ENCODE results near the gene KDM5C.

The KDM5C gene

DNA sequence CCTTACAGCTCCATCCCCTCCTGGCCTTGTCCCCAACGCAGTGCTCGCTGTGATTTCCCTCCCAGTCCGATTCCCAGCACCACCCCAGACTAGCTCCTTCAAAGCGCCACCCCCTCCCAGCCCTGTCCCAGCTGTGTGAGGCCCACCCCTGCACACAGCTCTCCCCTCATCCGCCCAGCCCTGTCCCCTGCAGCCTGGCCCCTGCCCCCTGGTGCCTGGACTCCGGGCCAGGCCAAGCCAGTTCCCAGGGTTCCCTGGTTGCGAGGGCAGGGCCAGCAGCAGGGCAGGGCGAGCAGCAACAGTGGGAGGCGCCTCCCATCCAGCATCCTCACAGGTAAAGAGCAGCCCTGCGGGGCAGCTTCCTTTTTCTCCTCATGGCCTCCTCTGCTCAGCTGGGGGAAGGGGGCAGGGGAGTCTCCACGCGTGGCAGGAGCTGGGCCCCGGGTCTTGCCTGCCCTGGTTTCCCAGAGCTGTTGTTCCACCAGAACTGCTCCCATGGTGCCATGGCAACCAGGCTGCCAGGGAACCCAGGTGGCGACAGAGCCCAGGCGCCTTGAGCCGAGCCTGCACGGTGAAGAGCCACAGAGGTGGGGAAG lies 31.5 kb upstream of the KDM5C start:
- H3K27ac Mint-ChIP-seq = no peak overlapping the region
- H3K36me3 Mint-ChIP-seq (ENCODE audit: low read depth) = no peaks in the 10 kb centered on the region
- peaks cover 3% of the 10 kb centered on the region for H3K27me3 Mint-ChIP-seq (ENCODE audit: low read depth)
- H3K4me1 Mint-ChIP-seq (ENCODE audit: low read depth) = peaks cover 3% of the 10 kb centered on the region
- H3K9me3 Mint-ChIP-seq = no peaks in the 10 kb centered on the region
- no peak overlapping the region for H3K4me3 Mint-ChIP-seq

DNA sequence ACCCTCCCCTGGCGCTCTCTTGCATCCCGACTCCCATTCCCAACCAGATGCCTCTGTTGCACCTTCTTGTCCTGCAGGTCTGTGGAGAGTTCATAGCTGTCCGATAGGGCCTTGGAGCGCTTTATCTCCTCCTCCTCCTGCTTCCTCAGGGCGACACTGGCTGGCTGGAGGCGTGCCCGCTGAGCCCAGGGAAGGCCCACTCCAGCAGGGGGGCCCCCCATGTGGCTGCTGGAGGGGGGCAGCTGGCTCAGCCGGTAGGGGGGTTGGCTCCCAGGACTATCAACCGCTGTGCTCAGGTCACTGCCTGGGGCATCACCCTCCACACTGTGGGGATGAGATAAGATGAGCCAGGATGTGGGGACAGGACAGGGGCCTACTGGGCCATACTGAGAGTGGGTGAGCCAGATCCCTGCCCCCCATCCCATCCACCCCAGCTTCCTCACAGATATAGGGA lies 30.8 kb upstream of the KDM5C start:
- Mint-ChIP-seq H3K4me1 (ENCODE audit: low read depth) (no peaks in the 10 kb centered on the region), H3K36me3 (ENCODE audit: low read depth) (no peaks in the 10 kb centered on the region), H3K27me3 (ENCODE audit: low read depth) (no peaks in the 10 kb centered on the region), H3K4me3 (no peak overlapping the region), H3K9me3 (no peaks in the 10 kb centered on the region), H3K27ac (no peak overlapping the region)

DNA sequence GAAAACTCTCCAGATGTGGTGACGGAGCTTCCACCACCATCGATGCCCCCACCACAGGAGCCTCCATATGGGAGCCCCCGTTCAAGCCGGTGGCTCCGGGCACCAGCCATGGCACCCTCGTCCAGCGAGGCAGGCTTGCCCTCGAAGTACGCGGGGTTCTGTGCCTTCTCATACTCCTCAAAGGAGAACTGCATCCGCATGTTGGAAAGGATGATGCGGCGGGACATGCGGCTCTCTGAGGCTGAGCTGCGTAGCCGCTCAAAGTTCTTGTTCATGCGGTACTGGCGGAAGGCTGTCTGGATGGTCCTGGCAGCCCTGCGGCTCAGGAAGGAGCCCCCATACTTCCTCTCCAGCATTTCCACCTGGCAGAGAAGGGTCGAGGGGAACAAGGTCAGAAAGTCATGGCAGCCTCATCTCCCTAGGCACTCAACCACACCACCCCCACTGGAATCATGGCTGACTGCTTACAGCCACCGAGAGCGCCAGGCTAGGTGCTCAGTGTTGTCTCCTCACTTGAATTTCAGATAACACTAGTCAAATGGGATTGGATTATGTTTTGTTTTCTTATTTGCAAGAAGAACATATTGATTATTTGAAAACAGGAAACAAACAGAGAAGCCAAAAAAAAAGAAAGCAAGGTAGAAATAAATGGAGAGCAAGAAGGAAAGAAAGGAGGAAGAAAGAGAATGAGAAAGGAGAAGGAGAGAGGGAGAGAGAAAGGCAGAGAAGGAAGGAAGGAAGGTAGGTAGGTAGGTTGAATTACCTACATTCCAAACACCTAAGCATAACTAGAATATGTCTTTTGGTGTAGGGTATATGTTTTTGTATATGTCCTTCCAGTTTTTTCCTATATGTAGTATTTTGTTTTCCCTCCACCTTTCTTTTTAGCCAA lies 29.8 kb upstream of the KDM5C start:
- H3K36me3 Mint-ChIP-seq (ENCODE audit: low read depth) = no peaks in the 10 kb centered on the region
- H3K27ac Mint-ChIP-seq = no peak overlapping the region
- H3K4me1 Mint-ChIP-seq (ENCODE audit: low read depth) = no peaks in the 10 kb centered on the region
- H3K9me3 Mint-ChIP-seq = no peaks in the 10 kb centered on the region
- no peaks in the 10 kb centered on the region for H3K27me3 Mint-ChIP-seq (ENCODE audit: low read depth)
- no peak overlapping the region for H3K4me3 Mint-ChIP-seq

- H3K9me3 Mint-ChIP-seq = no peaks in the 10 kb centered on the region
- no peak overlapping the region for H3K27ac Mint-ChIP-seq
- no peaks in the 10 kb centered on the region for H3K27me3 Mint-ChIP-seq (ENCODE audit: low read depth)
- H3K4me1 Mint-ChIP-seq (ENCODE audit: low read depth) = no peaks in the 10 kb centered on the region
- no peaks in the 10 kb centered on the region for H3K36me3 Mint-ChIP-seq (ENCODE audit: low read depth)
- H3K4me3 Mint-ChIP-seq = no peak overlapping the region
Measured at GRCh38 chrX:53253293-53254020, 28.4 kb upstream of the KDM5C start.

DNA sequence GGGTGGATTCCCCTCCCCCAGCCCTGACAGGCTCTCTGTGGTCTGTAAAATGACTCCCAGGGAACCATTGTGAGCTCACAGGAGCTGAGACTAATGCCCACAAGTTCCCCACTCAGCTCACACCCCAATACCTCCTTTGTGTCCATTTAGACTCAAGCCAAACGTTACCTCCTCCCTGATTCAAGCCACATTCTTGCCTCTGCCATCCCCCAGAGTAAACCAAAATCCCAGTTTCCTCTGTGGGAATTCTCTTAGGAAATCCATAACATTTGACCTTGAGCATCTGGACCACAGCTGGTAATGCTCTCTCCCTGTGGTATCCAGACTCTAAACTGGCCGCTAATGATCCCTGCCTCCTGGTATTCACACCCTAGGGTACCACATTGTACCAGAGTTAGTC lies 26.3 kb upstream of the KDM5C start:
- Mint-ChIP-seq H3K27ac (no peak overlapping the region), H3K27me3 (ENCODE audit: low read depth) (peaks cover 3% of the 10 kb centered on the region), H3K4me1 (ENCODE audit: low read depth) (no peaks in the 10 kb centered on the region), H3K4me3 (no peak overlapping the region), H3K9me3 (no peaks in the 10 kb centered on the region), H3K36me3 (ENCODE audit: low read depth) (no peaks in the 10 kb centered on the region)

- Mint-ChIP-seq H3K4me1 (ENCODE audit: low read depth) (no peaks in the 10 kb centered on the region), H3K27ac (no peak overlapping the region), H3K9me3 (no peaks in the 10 kb centered on the region), H3K4me3 (no peak overlapping the region), H3K36me3 (ENCODE audit: low read depth) (no peaks in the 10 kb centered on the region), H3K27me3 (ENCODE audit: low read depth) (peaks cover 6% of the 10 kb centered on the region)
Measured at GRCh38 chrX:53250556-53250955, 25.5 kb upstream of the KDM5C start.

DNA sequence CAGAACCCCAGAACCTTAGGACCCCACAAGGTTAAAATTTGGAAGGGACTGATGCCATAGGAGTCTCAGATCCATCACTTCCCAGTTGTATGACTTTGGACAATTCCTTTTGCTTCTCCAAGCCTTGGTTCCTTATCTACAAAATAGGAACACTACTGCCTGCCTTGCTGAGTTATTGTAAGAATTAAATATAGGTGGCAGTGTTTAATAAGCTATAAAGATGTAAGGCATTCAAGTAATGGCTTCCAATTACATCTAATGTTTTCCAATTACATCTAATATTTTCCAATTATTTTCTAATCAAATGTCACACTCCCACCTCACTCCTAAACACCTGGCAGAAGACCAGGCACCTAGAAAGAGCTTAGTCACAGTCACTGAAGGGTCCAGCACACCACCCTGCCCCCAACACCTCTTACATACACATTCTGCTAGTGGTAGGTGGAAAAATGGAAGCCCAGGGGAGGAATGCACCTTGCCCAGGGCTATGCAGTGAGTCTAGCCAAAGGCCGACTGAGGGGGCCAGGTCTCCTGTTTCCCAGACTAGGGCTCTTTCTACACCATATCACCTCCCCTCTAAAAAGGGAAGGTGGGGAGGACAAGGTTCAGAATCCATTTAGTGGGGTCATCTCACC lies 24.5 kb upstream of the KDM5C start:
- Mint-ChIP-seq H3K36me3 (ENCODE audit: low read depth) (no peaks in the 10 kb centered on the region), H3K4me1 (ENCODE audit: low read depth) (no peaks in the 10 kb centered on the region), H3K27ac (no peak overlapping the region), H3K9me3 (no peaks in the 10 kb centered on the region), H3K4me3 (no peak overlapping the region), H3K27me3 (ENCODE audit: low read depth) (peaks cover 6% of the 10 kb centered on the region)

DNA sequence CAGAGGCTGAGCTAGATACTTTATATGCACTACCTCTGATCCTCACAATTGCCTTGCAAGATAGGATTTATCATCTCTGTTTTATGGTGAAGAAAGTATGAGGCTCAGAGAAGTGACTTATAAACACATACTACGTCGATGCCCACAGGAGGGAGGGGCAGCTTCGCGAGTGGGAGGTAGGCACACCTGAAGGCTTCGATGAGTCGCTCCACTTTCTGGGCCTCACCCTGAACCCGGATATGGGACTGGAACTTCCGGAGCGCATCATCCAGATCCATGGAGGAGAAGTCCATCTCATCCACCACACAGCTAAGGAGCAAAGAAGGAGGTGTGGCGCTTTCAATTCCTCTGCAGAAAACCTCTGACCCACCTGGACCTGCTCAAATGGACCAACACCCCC lies 22.9 kb upstream of the KDM5C start:
- Mint-ChIP-seq H3K9me3 (no peaks in the 10 kb centered on the region), H3K27ac (no peak overlapping the region), H3K4me1 (ENCODE audit: low read depth) (no peaks in the 10 kb centered on the region), H3K36me3 (ENCODE audit: low read depth) (no peaks in the 10 kb centered on the region), H3K27me3 (ENCODE audit: low read depth) (peaks cover 6% of the 10 kb centered on the region), H3K4me3 (no peak overlapping the region)

- peaks cover 6% of the 10 kb centered on the region for H3K27me3 Mint-ChIP-seq (ENCODE audit: low read depth)
- no peaks in the 10 kb centered on the region for H3K36me3 Mint-ChIP-seq (ENCODE audit: low read depth)
- H3K4me1 Mint-ChIP-seq (ENCODE audit: low read depth) = no peaks in the 10 kb centered on the region
- no peaks in the 10 kb centered on the region for H3K9me3 Mint-ChIP-seq
- H3K27ac Mint-ChIP-seq = no peak overlapping the region
- H3K4me3 Mint-ChIP-seq = no peak overlapping the region
Measured at GRCh38 chrX:53246231-53246630, 21.2 kb upstream of the KDM5C start.

GRCh38 chrX:53244610-53245009 lies 19.6 kb upstream of the KDM5C start:
- Mint-ChIP-seq H3K27ac (no peak overlapping the region), H3K36me3 (ENCODE audit: low read depth) (no peaks in the 10 kb centered on the region), H3K4me3 (no peak overlapping the region), H3K4me1 (ENCODE audit: low read depth) (no peaks in the 10 kb centered on the region), H3K27me3 (ENCODE audit: low read depth) (peaks cover 6% of the 10 kb centered on the region), H3K9me3 (no peaks in the 10 kb centered on the region)

DNA sequence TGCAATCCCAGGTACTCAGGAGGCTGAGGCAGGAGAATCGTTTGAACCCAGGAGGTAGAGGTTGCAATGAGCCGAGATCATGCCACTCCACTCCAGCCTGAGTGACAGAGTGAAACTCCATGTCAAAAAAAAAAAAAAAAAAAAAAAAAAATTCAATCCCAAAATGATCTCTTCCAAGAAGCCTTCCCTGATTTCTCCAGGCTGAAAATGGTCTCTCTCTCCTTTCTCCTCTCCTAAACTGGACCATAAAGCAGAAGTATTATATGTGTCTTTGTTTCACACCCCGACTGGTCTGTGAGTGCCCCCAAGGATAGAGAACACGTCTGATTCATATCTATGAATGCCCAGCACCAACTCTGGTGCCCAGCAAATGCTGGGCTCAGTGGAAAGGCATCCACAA lies 17.3 kb upstream of the KDM5C start:
- Mint-ChIP-seq H3K4me1 (ENCODE audit: low read depth) (no peaks in the 10 kb centered on the region), H3K27me3 (ENCODE audit: low read depth) (peaks cover 6% of the 10 kb centered on the region), H3K36me3 (ENCODE audit: low read depth) (no peaks in the 10 kb centered on the region), H3K9me3 (no peaks in the 10 kb centered on the region), H3K27ac (no peak overlapping the region), H3K4me3 (no peak overlapping the region)

GRCh38 chrX:53241558-53241957 lies 16.6 kb upstream of the KDM5C start:
- no peaks in the 10 kb centered on the region for H3K4me1 Mint-ChIP-seq (ENCODE audit: low read depth)
- H3K9me3 Mint-ChIP-seq = no peaks in the 10 kb centered on the region
- no peaks in the 10 kb centered on the region for H3K36me3 Mint-ChIP-seq (ENCODE audit: low read depth)
- H3K4me3 Mint-ChIP-seq = no peak overlapping the region
- no peak overlapping the region for H3K27ac Mint-ChIP-seq
- H3K27me3 Mint-ChIP-seq (ENCODE audit: low read depth) = peaks cover 6% of the 10 kb centered on the region

DNA sequence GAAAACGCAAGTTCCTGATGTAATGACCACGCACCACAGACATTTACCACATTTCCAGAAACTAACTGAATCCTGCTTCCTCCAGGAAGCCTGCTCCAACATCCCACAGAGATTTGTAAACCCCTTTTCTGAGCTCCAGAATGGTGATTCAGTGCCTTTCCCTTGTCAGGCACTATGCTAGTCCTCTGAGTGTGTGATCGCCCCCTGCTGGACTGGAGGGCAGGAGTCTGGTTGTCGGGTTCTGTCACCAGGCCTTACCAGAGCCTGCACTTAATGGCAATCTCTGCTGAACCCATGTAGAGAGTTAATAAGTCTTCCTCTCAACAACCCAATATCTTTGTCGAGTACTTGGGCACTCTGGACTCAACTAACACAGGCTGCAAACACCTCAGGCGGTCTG lies 14.5 kb upstream of the KDM5C start:
- H3K9me3 Mint-ChIP-seq = no peaks in the 10 kb centered on the region
- no peaks in the 10 kb centered on the region for H3K36me3 Mint-ChIP-seq (ENCODE audit: low read depth)
- H3K27me3 Mint-ChIP-seq (ENCODE audit: low read depth) = no peaks in the 10 kb centered on the region
- H3K4me3 Mint-ChIP-seq = no peak overlapping the region
- no peak overlapping the region for H3K27ac Mint-ChIP-seq
- H3K4me1 Mint-ChIP-seq (ENCODE audit: low read depth) = no peaks in the 10 kb centered on the region

DNA sequence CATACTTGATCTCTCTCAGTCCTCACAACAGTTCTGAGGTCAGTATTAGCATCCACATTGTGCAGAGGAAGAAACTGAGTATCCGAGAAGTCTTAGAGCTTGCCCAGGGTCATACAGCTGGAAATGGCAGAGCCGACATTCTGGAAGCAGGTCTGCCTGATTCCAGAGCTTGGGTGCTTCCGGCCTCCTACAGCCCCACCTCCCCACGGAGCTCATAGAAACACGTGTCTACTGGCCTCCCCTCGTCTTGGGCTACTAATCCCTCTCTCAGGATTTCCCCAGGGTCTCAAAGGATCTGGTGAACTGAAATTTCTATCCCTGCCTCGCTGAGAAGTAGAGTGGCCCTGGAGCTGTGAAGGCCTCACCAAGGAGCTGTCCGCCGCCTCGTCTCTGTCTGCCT lies 12.0 kb upstream of the KDM5C start:
- Mint-ChIP-seq H3K9me3 (no peaks in the 10 kb centered on the region), H3K36me3 (ENCODE audit: low read depth) (no peaks in the 10 kb centered on the region)

More for the DNA sequence above, 12.0 kb upstream of the KDM5C start:
- H3K27me3 Mint-ChIP-seq (ENCODE audit: low read depth) = no peaks in the 10 kb centered on the region
- H3K4me3 Mint-ChIP-seq = no peak overlapping the region
- no peak overlapping the region for H3K27ac Mint-ChIP-seq
- no peaks in the 10 kb centered on the region for H3K4me1 Mint-ChIP-seq (ENCODE audit: low read depth)

Measured in T-helper 1 cell treated with Interleukin-12 subunit alpha and Interleukin-12 subunit beta and Interleukin-4 antibody, amounts not matched to agents 30 μg/mL and 1 μg/mL, for 36 hours (primary cell).